Measurements from ENCODE around the gene PRAME. TPM values are rescaled to one million over a fixed set of nuclear protein-coding genes. Genes with fewer than 3 reads are reported as not detected.

PRAME gene
- total and polyA plus RNA-seq, 2 donors (not counting 3 experiments of a cell fraction or from before 2014, with no cell fraction given): 0.07 TPM; not detected in 1

DNA sequence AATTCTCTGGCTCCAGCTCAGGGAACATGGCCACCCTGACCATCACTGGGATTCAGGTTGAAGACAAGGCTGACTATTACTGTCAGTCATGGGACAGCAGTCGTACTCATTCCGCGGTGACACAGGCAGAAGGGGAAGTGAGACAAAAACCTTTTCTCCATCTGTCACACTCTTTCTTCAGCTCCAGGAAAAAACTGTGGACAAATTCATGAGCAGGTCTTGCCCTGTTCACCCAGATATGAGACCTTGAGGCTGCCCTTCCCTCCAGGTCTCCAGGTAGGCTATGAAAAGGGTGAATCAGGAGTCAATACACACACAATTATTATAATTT is 46.0 kb upstream of the PRAME start:
- ChIA-PET POLR2A (no interaction called here), CTCF (interaction anchor here (1.0 to 2.0 kb wide), 3 partner anchors 11 to 14 kb away, joined by 3 to 6 read pairs (median 3); no protein-coding TSS in a partner anchor)
- Histone ChIP-seq H3K4me2 (ENCODE audit: insufficient read depth, low read length) (no peak overlapping the region), H4K20me1 (replicated peaks; ENCODE audit: control insufficient read depth, extremely low read depth, insufficient read depth, low read length) (no peaks in the 10 kb centered on the region), H3K79me2 (ENCODE audit: control insufficient read depth, insufficient read depth, low read length) (no peaks in the 10 kb centered on the region), H3K4me3 (replicated peaks in 1 of 3; ENCODE audit: insufficient read depth in 1 of 3, low read depth in 1 of 3, low read length in 3 of 3) (no peak overlapping the region), H3K36me3 (ENCODE audit: control insufficient read depth in 2 of 2, extremely low read depth in 1 of 2, insufficient read depth in 2 of 2, low read length in 2 of 2) (no peaks in the 10 kb centered on the region), H3K27me3 (ENCODE audit: control insufficient read depth in 2 of 2, insufficient read depth in 2 of 2, low read length in 2 of 2) (peaks cover 0 to 2% of the 10 kb centered on the region in 2 experiments), H2AFZ (ENCODE audit: low read depth, low read length) (no peak overlapping the region), H3K27ac (ENCODE audit: insufficient read depth, low read depth, low read length) (no peak overlapping the region), H3K9ac (replicated peaks; ENCODE audit: extremely low read depth, insufficient read depth, low read length) (no peak overlapping the region), H3K9me3 (replicated peaks; ENCODE audit: control insufficient read depth, insufficient read depth, low read length) (no peaks in the 10 kb centered on the region), H3K4me1 (ENCODE audit: control insufficient read depth, extremely low read depth, insufficient read depth, low read length) (no peaks in the 10 kb centered on the region), H3K9me1 (replicated peaks; ENCODE audit: control insufficient read depth, extremely low read depth, insufficient read depth, low read length) (no peaks in the 10 kb centered on the region)
- dilution Hi-C loops (cut with MboI; ENCODE audit: extremely low pct_ligation_motif_present, low sequenced_read_pairs) (no loop called here), intact Hi-C loops (cut with micrococcal nuclease) (no loop called here)
- DNase-seq (ENCODE audit: low read depth, low spot score): no peak
- FAIRE-seq: no peak
- TF ChIP-seq MYC (IDR thresholded peaks at IDR 0.05; ENCODE audit: low read depth, low read length) (no peak), FOS (IDR thresholded peaks at IDR 0.05; ENCODE audit: borderline replicate concordance, insufficient read depth, low read length) (no peak), GATA2 (IDR thresholded peaks at IDR 0.05; ENCODE audit: insufficient read depth, insufficient read length, low read depth, low read length) (no peak), POLR2A (IDR thresholded peaks at IDR 0.05; ENCODE audit: low read depth, low read length) (no peak), POLR2AphosphoS5 (IDR thresholded peaks at IDR 0.05; ENCODE audit: insufficient read depth, low read depth, low read length) (no peak)
- TF ChIP-seq, protein P1, sequence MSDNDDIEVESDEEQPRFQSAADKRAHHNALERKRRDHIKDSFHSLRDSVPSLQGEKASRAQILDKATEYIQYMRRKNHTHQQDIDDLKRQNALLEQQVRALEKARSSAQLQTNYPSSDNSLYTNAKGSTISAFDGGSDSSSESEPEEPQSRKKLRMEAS (IDR thresholded peaks at IDR 0.05; ENCODE audit: insufficient read depth, insufficient read length): no peak
- TF ChIP-seq, protein P2, sequence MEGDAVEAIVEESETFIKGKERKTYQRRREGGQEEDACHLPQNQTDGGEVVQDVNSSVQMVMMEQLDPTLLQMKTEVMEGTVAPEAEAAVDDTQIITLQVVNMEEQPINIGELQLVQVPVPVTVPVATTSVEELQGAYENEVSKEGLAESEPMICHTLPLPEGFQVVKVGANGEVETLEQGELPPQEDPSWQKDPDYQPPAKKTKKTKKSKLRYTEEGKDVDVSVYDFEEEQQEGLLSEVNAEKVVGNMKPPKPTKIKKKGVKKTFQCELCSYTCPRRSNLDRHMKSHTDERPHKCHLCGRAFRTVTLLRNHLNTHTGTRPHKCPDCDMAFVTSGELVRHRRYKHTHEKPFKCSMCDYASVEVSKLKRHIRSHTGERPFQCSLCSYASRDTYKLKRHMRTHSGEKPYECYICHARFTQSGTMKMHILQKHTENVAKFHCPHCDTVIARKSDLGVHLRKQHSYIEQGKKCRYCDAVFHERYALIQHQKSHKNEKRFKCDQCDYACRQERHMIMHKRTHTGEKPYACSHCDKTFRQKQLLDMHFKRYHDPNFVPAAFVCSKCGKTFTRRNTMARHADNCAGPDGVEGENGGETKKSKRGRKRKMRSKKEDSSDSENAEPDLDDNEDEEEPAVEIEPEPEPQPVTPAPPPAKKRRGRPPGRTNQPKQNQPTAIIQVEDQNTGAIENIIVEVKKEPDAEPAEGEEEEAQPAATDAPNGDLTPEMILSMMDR (IDR thresholded peaks at IDR 0.05; ENCODE audit: extremely low read depth in 1 of 2, insufficient read depth in 1 of 2, low read depth in 1 of 2, low read length in 2 of 2): no peak
- no TSS peak for BruUV-seq (replicated peaks)

All from endothelial cell of umbilical vein (primary cell).